Smooth muscle cell (in vitro differentiated cells): ENCODE data around the gene FAM168A. TPM values are rescaled to one million over a fixed set of nuclear protein-coding genes. Genes with fewer than 3 reads are reported as not detected.

Experiments used
- DNase-seq: peaks from one replicate; lab custom pipeline; 2025; ENCODE audit not compliant: unreplicated experiment; lab: John Stamatoyannopoulos, UW
- H2AFZ ChIP-seq: fragments of 200-600 bp; sonication (generic); 2 replicates; pipeline ENCODE4 v1.6.0; 2016; ENCODE audit warnings: antibody characterized with exemption, low read depth, mild to moderate bottlenecking
- H3F3A ChIP-seq: fragments of 200-600 bp; sonication (generic); 2 replicates; pipeline ENCODE4 v1.6.0; 2017; ENCODE audit warnings: antibody characterized with exemption, low read depth
- H3K27ac ChIP-seq: fragments of 200-600 bp; sonication (generic); 2 replicates; pipeline ENCODE4 v1.5.1; 2016; ENCODE audit warnings: low read depth, mild to moderate bottlenecking
- H3K27me3 ChIP-seq: fragments of 200-600 bp; sonication (generic); 2 replicates; pipeline ENCODE4 v1.6.1; 2016; ENCODE audit warnings: low read depth, mild to moderate bottlenecking
- H3K36me3 ChIP-seq: fragments of 200-600 bp; sonication (generic); 2 replicates; pipeline ENCODE4 v1.5.1; 2016; ENCODE audit warnings: low read depth
- H3K4me1 ChIP-seq: fragments of 200-600 bp; sonication (generic); 2 replicates; pipeline ENCODE4 v1.5.1; 2016; ENCODE audit warnings: low read depth
- H3K4me2 ChIP-seq: fragments of 200-600 bp; sonication (generic); 2 replicates; pipeline ENCODE4 v1.6.0; 2016; ENCODE audit warnings: mild to moderate bottlenecking
- H3K4me3 ChIP-seq: fragments of 200-600 bp; sonication (generic); 2 replicates; pipeline ENCODE4 v1.5.1; 2016; ENCODE audit warnings: mild to moderate bottlenecking
- H3K79me2 ChIP-seq: fragments of 200-600 bp; sonication (generic); 2 replicates; pipeline ENCODE4 v1.6.0; 2016; ENCODE audit warnings: low read depth, mild to moderate bottlenecking
- H3K9ac ChIP-seq: fragments of 200-600 bp; sonication (generic); 2 replicates; pipeline ENCODE4 v1.6.0; 2016; ENCODE audit warnings: low read depth
- H3K9me3 ChIP-seq: fragments of 200-600 bp; sonication (generic); replicated peaks from 2 replicates; pipeline ENCODE4 v1.5.1; 2016; ENCODE audit warnings: low read depth
- H4K20me1 ChIP-seq: fragments of 200-600 bp; sonication (generic); 2 replicates; pipeline ENCODE4 v1.6.0; 2016; ENCODE audit warnings: low read depth
- WGBS: methylation state at CpG from one replicate; pipeline ENCODE4 v1.1.7; 2016; ENCODE audit warnings: low lambda C conversion rate; 5-methylcytosine and 5-hydroxymethylcytosine counted together
- polyA plus RNA-seq: library from polyadenylated mRNA; unstranded; fragments of >200 nt; fragmentation: Nextera tagmentation; extraction: Ambion mirVana; gene quantifications from 2 replicates; pipeline ENCODE4 v1.2.1, GENCODE V29; 2016
- total RNA-seq: library from RNA; depleted of rRNA; stranded (reverse); fragments of >200 nt; gene quantifications from 2 replicates; pipeline ENCODE4 v1.2.3, GENCODE V29; 2014
- TF ChIP-seq, protein P1 (sequence below): fragments of 200-600 bp; sonication (generic); IDR thresholded peaks from 2 replicates; pipeline ENCODE4 v1.5.1; 2017; ENCODE audit warnings: borderline replicate concordance, mild to moderate bottlenecking, antibody characterized with exemption; ENCODE audit not compliant: insufficient read depth, poor library complexity, severe bottlenecking

FAM168A gene
- total and polyA plus RNA-seq, 2 experiments from 2014 or later: 10.8 to 32.5 TPM

- no peak overlapping the region for H3K9ac ChIP-seq
- no peak overlapping the region for H3K27ac ChIP-seq
- H3K4me2 ChIP-seq: no peak overlapping the region
- peaks cover 57% of the 10 kb centered on the region for H4K20me1 ChIP-seq
- no peak overlapping the region for H3K4me3 ChIP-seq
- DNase-seq: no peak
- no peaks in the 10 kb centered on the region for H3F3A ChIP-seq
- H2AFZ ChIP-seq: no peak overlapping the region
- TF ChIP-seq, protein P1, sequence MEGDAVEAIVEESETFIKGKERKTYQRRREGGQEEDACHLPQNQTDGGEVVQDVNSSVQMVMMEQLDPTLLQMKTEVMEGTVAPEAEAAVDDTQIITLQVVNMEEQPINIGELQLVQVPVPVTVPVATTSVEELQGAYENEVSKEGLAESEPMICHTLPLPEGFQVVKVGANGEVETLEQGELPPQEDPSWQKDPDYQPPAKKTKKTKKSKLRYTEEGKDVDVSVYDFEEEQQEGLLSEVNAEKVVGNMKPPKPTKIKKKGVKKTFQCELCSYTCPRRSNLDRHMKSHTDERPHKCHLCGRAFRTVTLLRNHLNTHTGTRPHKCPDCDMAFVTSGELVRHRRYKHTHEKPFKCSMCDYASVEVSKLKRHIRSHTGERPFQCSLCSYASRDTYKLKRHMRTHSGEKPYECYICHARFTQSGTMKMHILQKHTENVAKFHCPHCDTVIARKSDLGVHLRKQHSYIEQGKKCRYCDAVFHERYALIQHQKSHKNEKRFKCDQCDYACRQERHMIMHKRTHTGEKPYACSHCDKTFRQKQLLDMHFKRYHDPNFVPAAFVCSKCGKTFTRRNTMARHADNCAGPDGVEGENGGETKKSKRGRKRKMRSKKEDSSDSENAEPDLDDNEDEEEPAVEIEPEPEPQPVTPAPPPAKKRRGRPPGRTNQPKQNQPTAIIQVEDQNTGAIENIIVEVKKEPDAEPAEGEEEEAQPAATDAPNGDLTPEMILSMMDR: no peak
- H3K9me3 ChIP-seq: no peaks in the 10 kb centered on the region
- no peaks in the 10 kb centered on the region for H3K79me2 ChIP-seq
- no peaks in the 10 kb centered on the region for H3K4me1 ChIP-seq
- no peaks in the 10 kb centered on the region for H3K36me3 ChIP-seq
- WGBS: 94% methylated on average over 10 of the region's 10 CpGs
- no peaks in the 10 kb centered on the region for H3K27me3 ChIP-seq
Observed at GRCh38 chr11:73391665-73392064, 206.2 kb downstream of the FAM168A start.

DNA sequence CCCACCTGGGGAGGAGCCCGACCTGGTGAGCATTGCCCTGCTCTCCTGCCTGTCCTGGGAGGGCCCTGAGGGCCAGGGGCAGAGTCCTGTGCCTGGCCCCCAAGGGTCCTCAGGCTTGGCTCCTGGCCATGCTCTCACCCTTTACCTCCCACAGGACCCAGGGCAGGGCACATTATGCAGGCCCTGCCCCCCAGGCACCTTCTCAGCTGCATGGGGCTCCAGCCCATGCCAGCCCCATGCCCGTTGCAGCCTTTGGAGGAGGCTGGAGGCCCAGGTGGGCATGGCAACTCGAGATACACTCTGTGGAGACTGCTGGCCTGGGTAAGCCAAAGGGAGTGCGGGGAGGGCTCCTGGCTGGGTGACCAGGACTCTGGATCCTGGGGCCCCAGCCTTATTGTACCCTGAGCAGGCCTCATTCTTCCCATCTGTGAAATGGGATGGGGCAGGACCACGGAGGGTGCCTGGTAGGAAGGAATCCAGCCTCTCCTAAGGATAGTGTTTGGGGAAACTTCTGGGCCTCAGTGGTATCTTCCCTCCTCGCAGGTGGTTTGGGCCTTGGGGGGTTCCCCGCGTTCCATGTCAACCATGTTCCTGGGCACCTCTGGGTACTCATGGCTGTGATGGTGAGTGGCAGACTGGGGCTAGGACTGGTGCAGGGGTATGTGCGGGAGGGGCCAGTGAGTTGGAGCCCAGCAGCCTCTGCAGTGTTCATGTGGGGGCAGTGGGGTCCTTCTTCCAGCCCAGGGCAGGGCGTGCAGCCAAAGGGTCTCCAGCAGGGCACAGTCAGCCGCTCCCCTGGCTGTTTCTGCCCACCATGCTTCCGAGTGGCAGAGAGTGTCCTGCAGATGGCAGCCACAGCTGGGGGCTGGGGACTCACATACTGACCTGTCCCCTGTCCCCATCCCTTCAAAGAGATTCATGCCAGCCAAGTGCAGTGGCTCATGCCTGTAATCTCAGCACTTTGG is 207.0 kb downstream of the FAM168A start:
- peaks cover 65% of the 10 kb centered on the region for H4K20me1 ChIP-seq
- WGBS: 97% methylated on average over 12 of the region's 12 CpGs
- TF ChIP-seq, protein P1: no peak

DNA sequence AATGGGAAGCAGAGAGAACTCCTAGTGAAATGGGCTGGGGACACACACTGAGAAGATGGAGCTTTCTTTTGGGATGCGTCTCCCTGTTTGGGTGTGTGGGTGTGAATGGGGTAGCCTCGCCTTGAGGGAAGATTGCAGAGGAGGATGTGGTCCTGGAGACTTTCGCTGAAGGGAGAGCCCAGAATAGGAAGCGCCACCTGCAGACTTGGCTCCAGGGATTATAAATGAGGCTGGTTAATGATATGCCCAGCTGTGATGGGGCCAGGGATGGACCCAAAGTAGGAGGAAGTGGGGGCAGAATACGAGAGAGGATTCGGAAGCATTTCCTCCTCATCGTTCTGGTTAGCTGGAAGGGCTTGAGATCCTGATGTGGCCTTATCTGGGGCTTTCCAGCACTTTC is 208.0 kb downstream of the FAM168A start:
- H3K79me2 ChIP-seq: peaks cover 12% of the 10 kb centered on the region
- H3K27ac ChIP-seq: no peak overlapping the region
- H3K36me3 ChIP-seq: no peaks in the 10 kb centered on the region

More for the DNA sequence above, 207.0 kb downstream of the FAM168A start:
- H3K4me3 ChIP-seq: no peak overlapping the region
- no peak overlapping the region for H3K27ac ChIP-seq
- no peaks in the 10 kb centered on the region for H3F3A ChIP-seq
- no peak for DNase-seq
- H3K79me2 ChIP-seq: peaks cover 7% of the 10 kb centered on the region
- no peaks in the 10 kb centered on the region for H3K4me1 ChIP-seq
- no peak overlapping the region for H2AFZ ChIP-seq
- H3K9me3 ChIP-seq: no peaks in the 10 kb centered on the region
- no peaks in the 10 kb centered on the region for H3K27me3 ChIP-seq
- H3K36me3 ChIP-seq: no peaks in the 10 kb centered on the region
- no peak overlapping the region for H3K4me2 ChIP-seq
- H3K9ac ChIP-seq: no peak overlapping the region

More for the DNA sequence above, 208.0 kb downstream of the FAM168A start:
- H3K4me3 ChIP-seq: no peak overlapping the region
- peaks cover 72% of the 10 kb centered on the region for H4K20me1 ChIP-seq
- H3K4me2 ChIP-seq: no peak overlapping the region
- H2AFZ ChIP-seq: no peak overlapping the region
- WGBS: 93% methylated on average over 7 of the region's 7 CpGs
- no peaks in the 10 kb centered on the region for H3F3A ChIP-seq
- DNase-seq: no peak
- TF ChIP-seq, protein P1: no peak
- H3K9me3 ChIP-seq: no peaks in the 10 kb centered on the region
- no peaks in the 10 kb centered on the region for H3K27me3 ChIP-seq
- H3K4me1 ChIP-seq: peaks cover 5% of the 10 kb centered on the region
- no peak overlapping the region for H3K9ac ChIP-seq
